ENCODE data around the gene MRPL43. TPM values are rescaled to one million over a fixed set of nuclear protein-coding genes. Genes with fewer than 3 reads are reported as not detected.

MRPL43 gene
- total RNA-seq, 1 experiment from 2014 or later = 118 TPM

DNA sequence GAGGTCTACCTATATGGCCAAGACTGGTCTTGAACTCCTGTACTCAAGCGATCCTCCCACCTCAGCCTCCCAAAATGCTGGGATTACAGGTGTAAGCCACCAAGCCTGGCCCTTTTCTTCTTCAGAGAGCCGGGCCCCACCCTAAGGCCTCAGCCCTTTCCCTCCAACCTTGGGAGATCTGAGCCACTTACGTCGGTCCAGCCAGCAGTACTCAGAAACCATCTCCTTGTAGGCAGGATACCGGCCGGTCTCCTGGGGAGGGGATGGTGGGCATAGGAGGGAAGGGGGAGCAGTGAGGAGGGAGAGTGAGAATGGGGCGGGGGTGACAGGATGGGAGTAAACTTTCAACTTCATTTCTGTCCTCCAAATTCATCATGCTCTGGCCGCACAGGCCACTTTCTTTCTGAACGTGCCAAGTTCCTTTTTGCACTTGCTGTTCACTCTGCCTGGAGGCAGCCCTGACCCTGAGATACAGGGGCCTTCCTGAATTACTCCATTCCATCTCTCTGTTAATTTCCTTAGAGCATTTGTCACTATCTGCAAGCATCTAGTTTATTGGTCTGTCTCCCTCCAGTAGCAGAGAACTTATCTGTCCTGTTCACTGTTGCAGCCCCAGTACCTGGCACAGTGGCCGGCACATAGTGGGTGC is 33.3 kb upstream of the MRPL43 start:
- DNase-seq (ENCODE audit: low spot score) = no peak

DNA sequence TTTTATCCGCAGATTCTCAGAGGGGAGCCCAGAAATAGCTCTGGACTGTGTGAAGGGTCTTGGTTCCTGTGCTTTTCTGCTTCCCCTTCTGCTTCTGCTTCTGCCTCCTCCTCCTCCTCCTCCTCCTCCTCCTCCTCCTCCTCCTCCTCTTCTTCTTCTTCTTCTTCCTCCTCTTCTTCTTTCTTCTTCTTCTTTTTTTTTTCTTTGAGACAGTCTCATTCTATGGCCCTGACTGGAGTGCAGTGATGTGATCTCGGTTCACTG is 32.1 kb upstream of the MRPL43 start:
- no peak for DNase-seq (ENCODE audit: low spot score)

DNA sequence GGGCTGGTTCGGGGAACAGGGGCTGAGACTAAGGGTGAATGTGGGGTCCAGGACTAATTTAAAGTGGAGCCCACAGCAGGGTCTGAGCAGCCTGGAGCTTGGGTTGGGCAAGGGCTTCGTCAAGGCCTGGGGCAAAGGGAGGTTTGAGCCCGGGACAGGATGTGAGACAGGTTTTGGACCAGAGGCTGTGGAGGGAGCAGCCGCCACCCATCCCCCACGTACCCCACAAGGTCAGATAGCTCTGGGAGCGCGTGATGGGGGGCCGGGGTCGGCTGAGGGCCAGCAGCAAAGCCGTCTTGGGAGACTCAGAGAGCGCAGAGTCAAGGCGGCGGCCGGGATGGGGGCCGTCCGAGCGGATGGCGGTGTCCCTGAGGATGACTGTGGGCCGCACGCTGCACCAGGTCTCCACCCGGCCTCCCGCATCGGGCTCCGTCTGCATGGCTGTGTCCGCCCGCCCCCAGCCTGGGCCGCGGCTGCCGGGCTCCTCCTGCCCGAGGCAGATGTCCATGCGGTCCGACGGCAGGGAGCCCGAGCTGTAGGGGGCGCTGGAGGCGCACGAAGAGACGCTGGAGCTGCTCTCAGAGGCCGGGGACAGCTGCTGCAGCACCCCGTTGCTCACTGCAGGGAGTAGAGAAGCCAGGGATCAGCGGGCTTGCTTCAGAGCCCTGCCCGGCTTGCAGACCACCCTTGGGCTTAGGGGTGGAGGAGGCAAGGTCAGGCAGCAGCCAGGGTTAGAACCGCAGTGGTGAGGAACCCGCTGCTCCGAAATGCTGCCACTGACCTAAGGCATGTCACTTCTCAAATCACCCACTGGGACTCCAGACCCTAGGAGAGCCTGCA is 31.5 kb upstream of the MRPL43 start:
- DNase-seq (ENCODE audit: low spot score) = peak; percentile 77

DNA sequence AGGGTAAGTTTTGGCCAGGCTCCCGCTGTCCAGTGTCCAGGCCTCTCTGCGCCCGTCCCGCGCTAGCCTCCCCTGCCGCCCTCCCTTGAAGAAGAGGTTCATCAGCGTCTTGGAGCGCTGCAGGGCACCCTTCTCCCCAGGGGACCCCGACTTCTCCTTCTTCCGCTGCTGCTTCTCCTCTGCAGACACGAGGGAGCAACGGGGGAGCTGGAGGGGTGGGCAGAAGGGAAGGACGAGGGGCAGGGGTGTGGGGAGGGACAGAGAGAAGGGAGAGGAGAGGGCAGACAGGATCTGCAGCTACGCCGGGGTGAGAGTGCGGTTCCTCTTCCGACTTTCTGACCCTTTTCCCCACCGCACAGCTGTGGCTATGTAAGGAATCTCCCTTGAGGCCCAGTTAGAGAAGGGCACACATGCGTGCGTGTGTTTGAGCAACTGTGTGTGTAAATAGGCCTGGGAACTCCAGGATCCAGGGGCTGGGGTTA is 30.9 kb upstream of the MRPL43 start:
- no peak for DNase-seq (ENCODE audit: low spot score)

DNA sequence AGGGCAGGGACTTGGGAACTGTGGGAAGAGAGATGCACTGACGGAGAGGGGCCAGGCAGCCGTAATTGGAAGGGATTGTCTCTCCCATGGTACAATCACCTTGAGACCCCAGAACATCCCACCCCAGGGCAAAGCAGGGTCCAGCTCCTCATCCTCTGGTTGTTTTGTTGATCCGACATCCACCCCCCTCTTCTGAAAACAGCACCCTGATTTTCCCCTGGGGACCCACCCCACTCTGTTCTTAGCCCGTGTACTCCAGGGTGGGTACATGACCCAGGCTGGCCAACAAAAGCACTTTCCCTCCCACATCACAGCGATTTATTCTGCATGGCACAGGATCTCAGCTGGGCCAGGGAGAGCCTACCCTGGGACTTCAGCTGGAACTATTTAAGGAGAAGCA is 29.5 kb upstream of the MRPL43 start:
- no peak for DNase-seq (ENCODE audit: low spot score)

DNA sequence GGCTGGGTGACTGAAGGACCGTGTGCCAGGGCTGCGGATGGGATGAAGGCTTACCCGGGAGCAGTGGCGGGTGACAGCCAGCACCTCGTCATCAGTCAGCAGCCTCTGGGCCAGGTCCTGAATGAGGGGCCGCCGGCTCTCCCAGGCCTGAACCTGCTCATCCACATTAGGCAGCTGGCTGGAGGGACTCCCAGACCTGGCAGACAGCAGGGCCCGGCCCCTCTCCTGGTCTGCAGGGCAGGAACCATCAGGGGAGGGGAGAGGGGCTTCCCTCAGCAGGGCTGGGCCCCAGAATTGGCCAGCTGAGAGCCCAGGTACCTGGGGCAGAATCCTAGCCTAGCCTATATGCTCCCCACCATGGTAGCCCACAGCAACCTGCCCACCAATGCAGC is 28.3 kb upstream of the MRPL43 start:
- DNase-seq (ENCODE audit: low spot score) = no peak

DNA sequence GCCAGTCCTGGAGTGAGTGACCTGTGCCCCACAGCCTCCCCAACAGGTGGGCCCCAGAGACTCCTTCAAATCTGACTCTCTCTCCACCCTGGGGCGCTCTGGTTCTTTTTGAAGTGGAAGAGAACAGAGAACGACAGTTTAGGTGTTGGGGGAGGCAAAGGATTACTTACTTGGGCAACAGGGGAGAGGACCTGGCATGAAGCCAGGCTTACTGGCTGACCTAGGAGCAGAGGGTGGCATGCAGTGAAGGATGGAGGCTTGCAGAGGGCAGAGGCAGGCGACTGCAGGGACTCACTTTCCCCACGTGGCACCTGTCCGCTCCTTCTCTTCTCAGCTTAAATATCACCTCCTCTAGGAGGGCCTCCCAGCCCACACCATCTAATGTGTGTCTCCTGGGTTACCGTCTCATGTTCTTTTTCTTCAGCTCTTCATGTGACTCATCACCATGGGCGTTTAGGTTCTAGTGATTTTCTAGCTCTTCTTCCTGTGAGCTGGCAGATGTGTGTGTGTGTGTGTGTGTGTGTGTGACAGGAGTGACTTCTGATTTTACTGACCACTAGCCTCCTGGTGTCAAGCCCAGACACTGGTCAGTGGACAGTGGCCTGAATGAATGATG is 27.8 kb upstream of the MRPL43 start:
- DNase-seq (ENCODE audit: low spot score) = peak; percentile 86

DNA sequence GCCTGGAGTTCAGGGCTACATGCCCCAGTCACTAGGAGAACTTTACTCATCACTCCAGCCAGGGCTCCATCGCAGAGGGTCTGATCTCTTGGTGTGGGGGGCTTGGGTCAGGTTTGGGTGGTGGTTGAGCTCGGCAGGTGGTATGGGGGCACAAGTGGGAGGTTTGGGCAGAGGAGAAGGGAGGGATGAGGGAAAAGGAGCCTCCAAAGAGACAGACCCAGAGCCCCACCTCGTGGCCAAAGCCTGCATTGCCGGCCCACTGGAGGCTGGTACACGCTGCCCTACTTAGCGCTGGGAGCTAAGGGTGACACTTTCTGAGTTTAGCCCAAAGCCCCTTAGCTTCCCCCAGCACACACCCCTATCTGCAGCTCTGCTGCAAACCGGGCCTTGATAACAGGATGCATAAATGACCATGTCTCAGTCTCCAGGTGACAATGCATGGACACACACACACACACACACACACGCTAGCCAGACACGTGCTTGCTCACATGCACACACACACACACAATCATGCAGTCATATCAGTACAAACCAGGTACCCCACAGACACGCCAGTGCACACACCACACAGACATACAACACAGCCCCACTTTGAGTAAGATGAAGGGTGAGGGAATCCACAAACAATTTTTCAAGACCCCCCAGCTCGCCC is 27.1 kb upstream of the MRPL43 start:
- DNase-seq (ENCODE audit: low spot score) = peak; percentile 68

DNA sequence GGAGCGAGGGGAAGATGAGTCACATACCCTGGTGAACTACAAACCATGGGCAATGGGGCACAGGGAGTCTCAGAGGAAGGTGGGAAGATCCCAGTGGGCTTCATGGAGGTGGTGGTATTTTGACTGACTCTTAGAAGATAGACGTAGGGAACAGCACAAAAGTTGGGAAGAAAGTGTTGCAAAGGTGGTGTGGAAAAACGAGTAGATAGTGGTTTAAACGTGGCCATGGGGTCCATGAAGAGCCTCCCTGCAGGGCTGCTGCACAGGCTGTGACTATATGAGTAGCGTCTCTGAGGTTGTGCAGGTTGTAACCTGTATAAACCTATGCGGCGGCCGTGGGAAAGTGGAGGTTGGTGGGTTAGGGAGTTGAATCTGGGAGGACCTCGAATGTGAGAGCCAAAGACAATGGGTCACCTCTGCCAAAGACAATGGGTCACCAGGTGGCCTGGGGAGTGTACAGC is 26.1 kb upstream of the MRPL43 start:
- DNase-seq (ENCODE audit: low spot score) = no peak

DNA sequence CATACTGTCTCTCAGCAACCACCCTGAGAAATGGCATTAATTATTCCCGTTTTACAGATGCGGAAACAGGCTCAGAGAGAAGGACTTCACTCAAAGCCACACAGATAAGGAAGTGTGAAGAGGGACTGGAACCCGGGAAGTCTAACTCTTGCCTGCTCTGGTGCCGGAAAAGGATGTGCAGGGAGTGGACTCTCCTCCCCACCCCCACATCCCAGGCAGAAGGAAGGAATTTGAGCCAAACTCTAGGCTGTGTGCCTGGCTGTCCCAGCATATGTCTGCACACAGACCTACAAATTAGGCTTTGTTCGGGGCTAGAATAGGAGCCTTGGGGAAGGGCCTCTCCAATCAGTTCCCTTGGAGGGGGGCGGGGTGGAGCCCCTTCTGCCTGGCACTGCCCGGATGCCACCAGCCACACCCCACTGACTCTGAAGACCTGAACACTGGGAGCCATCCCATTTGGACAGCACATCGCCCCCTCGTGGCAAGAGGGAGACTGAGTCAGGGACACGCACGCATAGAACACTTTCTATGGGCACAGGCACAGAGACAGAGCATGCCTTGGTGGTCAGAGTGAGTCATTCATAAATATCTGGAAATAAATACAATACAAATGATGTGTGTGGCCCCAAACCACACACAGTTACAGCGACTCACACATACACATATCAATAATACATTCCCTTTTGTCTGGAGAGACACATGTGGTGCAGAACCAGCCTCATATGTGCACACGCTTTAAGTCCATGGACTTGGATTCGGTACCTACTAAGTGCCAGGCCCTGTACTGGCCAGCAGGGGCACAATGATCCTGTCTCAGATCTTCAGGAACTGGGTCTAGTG is 25.4 kb upstream of the MRPL43 start:
- DNase-seq (ENCODE audit: low spot score) = peak; percentile 90

DNA sequence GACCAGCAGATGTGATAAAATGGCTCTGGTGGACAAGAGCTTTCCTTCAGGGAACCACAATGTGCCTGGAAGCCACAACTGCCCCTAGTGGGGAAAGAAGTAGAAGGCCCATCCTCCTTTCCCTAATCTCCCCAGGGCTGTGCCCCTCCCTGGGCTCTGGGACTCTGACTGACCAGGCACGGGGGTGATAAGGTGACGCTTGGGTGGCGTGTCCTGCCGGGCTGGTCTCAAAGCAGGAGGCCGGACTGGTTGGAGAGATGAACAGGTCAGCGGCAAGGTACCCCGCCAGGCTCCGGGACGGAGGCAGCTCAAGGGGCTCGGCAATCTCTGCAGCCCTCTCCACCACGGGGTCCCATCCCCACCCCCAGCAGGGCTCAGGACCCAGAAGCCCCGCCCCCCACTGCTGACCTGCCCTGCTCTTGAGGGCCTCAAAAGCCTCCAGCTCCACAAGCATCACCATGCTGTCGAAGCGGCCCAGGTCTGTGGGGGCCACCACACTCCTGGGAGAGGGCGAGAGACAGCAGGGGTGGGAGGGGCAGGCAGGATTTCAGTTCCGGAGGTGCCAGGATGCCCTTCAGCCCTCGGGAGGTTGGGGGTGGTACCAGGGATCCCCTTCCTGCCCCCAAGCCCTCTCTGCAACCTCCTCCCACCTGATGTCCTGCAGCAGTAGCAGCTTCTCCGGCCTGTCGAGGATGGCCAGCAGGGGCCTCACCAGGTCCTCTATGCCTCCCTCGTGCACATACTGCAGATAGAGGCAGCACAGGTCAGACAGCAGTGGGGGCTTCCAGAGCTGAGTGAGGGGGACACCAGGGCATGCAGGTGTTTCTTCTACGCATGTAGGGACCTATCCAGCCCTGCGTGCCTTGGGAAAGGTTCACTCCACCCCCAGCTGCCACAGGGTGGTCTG is 24.5 kb upstream of the MRPL43 start:
- DNase-seq (ENCODE audit: low spot score) = no peak

DNA sequence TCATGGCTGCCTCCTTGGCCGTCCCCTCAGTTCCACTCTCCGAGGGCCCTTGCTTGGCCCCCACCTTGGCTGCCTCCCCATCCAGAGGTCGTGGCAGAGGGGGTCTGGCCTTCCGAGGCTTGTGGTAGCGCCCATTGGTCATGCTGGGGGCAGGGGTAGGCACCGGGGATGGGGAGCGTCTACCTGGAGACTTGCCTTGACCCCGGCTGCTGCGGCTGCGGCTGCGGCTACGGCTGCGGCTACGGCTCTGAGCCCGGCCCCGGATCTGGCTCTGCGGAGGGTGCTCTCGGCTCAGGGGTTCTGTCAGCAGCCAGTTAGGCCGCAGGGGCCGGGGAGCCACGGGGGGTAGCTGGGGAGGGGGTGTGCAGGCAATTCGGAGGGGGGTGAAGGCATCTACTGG is 23.0 kb upstream of the MRPL43 start:
- DNase-seq (ENCODE audit: low spot score) = no peak

DNA sequence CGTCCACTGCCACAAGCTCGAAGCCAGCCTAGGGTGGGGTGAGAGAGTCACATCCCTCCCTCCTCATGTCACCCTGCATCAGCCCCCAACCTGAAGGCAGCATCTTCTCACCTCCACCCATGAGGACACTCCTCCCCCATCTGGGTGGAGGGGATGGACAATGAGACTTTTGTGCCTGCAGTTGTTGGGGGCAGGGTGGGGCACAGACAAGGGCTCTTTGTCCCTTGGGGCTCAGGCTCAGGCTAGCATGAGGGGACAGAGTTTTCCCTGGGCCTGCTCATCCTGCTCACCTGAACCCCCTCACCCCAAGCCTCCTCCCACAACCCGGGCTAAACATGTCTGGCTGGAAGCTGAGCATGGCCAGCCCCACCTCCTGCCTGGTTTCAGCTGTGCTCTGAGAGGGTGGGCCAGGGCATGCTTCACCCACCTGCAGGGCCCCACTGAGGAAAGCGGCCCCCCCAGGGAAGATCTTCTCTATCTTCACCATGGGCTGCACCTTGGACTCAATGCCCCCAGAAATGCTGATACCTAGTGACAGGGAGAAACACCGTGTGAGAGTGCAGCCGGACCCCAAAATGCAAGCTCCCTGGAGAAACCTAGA is 21.6 kb upstream of the MRPL43 start:
- DNase-seq (ENCODE audit: low spot score) = no peak

DNA sequence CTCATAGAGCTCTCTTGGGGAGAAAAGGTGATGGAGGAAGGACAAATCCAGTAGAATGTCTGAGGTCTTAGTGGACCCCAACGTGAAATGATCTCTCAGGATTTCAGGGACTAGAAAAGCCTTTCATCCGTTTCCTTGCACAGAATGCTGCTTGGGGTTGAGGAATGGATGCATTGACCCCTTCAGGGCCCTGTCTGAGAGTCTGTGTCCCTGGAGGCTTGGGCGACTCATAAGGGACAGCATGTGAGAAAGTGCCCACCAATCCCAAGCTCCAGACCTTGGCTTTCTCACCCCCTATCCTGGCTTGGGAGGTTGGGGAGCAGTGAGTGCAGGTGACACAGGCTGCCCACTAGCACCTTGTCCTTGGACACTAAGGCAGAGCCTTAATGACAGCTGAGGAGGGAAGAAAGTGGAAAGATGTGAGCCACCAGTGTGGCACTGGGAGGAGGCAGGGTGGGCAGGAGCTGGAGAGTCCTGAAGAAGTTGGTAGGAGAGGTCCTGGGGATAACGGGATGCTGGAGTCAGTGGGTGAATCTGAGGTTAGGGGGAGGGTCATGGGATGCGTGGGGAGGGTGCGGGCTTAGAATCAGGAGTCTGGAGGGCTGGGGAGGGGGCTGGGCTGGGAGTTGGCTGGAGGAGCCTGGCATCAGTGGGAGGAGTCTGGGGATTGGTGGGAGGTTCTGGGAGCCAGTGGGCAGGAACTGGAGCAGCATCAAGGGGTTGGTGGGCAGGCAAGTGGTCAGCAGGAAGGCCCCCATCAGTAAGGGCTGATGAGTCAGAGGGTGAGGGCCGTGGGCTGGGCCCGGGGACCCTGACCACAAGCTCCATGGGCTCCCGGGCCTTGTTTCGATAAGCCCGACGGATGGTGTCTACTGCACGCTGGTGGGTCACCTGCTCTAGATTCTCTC is 20.9 kb upstream of the MRPL43 start:
- DNase-seq (ENCODE audit: low spot score) = no peak

DNA sequence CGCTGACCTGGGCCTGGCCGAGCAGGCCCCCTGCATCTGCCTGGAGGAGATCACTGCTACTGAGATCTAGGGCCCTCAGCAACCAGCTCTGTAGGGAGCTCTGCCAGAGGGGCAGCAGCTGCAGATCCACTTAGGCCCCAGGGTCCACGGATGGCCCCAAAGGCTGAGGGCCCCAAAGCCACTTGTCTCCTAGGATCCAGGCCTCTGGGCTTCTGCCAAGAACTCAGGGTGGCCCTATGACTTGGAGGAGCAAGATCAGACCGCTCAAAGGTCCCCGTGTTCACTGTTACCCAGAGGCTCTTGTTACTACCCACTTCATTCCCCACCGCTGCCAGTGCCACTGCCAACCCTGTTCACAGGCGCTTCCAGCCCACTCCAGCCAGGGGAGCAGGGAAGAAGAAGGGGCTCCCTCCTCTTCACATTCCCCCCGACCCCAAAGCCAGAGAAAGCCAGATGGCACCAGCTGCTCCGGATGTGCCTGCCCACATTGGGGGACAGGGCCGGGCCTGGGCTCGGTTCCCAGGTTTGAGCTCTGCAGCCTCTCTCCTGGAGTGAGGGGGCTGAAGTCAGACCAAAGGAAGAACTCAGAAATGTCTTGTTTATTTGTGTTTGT is 19.9 kb upstream of the MRPL43 start:
- no peak for DNase-seq (ENCODE audit: low spot score)

DNA sequence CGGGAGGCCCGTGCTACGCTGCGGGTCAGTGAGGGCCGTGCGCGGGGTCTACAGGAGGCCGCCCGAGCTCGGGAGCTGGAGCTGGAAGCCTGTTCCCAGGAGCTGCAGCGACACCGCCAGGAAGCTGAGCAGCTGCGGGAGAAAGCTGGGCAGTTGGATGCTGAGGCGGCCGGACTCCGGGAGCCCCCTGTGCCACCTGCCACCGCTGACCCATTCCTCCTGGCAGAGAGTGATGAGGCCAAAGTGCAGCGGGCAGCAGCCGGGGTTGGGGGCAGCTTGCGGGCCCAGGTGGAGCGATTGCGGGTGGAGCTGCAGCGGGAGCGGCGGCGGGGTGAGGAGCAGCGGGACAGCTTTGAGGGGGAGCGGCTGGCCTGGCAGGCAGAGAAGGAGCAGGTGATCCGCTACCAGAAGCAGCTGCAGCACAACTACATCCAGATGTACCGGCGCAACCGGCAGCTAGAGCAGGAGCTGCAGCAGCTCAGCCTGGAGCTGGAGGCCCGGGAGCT is 19.3 kb upstream of the MRPL43 start:
- no peak for DNase-seq (ENCODE audit: low spot score)

DNA sequence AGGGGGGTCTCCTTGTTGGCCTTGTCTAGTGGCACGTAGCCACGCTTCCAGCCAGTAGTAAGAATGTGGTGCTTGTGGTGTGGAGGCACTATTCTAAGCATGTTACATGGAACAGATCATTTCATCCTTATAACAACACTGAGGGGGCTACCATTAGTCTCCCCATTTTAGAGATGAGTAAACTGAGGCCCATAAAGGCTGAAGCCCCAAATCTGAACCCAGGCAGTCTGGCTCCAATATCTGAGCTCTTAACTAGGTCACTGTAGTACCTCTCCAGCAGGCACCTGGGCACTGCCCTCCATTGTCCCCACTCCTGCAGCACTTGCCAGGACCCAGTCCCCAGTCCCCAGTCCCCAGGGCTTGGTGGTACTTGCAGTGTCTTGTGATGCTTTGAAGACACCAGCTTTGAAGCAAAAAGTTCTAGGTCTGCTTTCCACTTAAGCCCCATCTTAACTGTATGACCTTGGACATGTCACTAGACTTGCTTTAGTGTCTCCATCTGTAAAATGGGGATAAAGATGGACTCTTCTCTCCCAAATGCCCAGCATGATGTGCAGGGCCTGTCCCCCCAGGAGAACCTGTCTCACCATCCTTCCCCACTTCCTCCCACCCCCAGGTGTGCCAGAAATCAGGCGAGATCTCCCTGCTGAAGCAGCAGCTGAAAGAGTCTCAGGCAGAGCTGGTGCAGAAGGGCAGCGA is 18.7 kb upstream of the MRPL43 start:
- DNase-seq (ENCODE audit: low spot score) = no peak

DNA sequence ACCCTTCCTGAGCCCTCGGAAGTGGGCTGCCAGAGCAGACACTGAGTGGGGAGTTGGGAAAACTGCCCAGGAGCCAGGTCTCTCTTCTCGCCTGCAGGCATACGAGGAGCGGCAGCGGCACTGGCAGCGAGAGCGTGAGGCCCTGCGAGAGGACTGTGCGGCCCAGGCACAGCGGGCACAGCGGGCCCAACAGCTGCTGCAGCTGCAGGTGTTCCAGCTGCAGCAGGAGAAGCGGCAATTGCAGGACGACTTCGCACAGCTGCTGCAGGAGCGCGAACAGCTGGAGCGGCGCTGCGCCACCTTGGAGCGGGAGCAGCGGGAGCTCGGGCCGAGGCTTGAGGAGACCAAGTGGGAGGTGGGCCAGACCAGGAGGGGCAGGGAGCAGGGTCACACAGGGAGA is 18.1 kb upstream of the MRPL43 start:
- no peak for DNase-seq (ENCODE audit: low spot score)

Measured in A172 (cell line).